GM19452 (cell line): ENCODE results near the gene NUCB2.

ENCODE experiments used
- ATAC-seq: cut with Tn5 transposase; IDR thresholded peaks from one replicate; pipeline ENCODE4 v1.9.1; 2021; ENCODE audit not compliant: unreplicated experiment

Gene NUCB2

GRCh38 chr11:17331669-17332068, 55.1 kb downstream of the NUCB2 start:
- no peak for ATAC-seq

GRCh38 chr11:17333799-17334586, 57.5 kb downstream of the NUCB2 start:
- ATAC-seq: no peak

DNA sequence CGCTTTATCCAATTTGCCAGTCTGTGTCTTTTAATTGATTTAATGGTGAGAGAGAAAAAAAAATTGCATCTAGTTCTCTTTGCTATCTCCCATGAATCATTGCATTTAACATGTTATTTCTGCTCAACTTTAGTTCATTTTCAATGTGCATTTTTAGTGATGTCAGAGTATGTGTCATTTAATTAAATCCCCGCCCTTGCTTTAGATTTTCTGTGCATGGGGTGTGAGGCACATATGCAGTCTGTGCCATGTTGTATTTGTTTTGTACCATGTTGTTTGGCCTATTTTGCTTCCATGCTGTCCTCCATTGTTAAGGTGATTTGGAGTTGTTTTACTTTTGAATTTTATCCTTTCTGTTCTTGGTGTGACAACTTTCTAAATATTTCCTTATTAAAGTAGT, 66.7 kb downstream of the NUCB2 start:
- ATAC-seq: no peak

GRCh38 chr11:17343907-17344306, 67.4 kb downstream of the NUCB2 start:
- ATAC-seq: no peak

DNA sequence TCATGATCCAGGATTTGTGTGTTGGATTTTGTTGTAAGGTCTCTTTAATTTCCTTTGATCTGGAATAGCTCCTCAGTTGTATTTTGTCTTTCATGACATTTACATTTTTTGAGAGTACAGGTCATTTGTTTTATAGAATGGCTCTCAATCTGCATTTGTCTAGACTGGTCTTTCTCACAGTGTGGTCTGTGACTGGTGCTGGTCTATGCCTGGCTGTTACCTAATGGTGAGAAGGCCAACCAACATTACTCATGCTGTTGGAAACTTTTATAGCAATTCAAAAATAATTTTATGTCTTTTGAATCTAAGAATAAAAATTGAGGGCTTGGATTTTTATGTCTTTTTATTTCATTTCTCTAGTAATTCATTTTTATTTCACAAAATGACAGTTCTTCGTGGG, 71.1 kb downstream of the NUCB2 start:
- ATAC-seq: no peak

DNA sequence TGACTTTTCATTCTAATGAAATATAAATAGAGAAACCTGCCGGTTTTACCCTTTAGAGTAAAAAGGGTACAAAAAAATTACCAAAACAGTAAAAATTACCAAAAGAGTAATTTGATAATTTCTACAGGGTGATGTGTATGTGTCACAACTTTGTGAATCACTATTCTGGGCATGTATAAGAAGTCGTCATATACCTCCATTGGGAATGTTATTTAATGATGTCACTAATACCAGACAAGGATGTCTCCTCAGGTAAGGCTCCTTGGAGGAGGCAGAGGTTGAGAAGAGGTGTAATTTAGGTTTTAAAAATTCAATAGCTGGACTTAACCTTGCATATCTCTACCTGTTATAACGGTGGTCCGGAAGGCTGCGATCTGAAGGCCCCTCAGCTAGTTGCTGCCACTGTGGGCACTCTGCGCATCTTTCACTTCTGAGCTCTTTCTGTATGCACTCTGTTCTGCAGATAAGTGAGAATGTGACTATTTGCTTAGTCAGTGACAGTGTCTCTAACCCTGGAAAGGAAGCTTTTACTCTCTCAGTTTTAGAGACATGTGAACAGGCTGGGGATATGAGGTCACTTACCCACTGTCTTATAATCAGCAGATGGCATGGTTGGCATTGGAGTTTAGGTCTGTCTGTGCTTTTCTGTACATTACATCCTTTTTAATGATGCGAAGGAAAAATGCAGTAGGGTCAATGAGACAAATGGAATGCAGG, 74.1 kb downstream of the NUCB2 start:
- no peak for ATAC-seq

- ATAC-seq: no peak
Observed at GRCh38 chr11:17351172-17351509, 74.6 kb downstream of the NUCB2 start.

- ATAC-seq: no peak
Observed at GRCh38 chr11:17351510-17352176, 75.1 kb downstream of the NUCB2 start, which contains the start of gene NCR3LG1. Gene NCR3LG1, plus strand, starts transcription at chr11:17351800. Its CDS starts 170 bp downstream, at chr11:17351970.

- ATAC-seq: peak; percentile 55
Observed at GRCh38 chr11:17352950-17353820, 76.6 kb downstream of the NUCB2 start.

DNA sequence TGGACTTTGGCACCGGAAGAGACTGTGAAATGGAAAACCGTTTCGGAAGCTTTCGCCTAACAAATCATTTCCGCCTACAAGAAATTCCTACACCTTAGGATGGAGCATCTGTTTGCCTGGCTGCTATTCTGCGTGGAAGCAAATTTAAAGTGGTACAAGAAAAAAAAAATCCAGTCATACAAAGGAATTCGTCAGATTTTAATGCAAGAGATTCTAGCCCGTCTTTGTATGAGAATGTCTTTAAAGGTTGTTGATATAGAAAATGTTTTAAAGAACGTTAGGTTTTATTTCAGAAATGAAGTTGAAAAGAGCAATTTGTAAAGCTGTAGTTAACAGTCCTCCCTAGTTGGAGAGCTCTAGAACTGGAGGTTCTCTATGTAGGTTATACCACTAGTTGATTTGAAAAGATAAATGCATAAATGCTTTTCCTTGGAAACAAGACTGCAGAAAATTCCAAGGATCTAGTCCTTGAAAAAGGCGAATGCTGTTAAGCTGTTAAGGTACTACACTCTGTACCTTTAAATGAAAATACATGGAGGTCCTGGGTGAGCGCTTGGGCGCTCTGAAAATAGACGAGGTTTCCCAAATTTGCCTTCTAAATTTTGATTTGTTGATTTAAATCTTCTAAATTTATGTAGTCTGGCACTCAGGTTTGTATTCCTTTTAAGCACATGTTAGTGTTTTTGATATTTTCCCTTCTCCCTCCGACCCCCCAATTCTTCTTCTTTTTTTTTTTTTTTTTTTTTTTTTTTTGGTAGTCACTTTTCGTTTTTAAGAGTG, 77.5 kb downstream of the NUCB2 start:
- no peak for ATAC-seq

GRCh38 chr11:17354601-17354991, 78.1 kb downstream of the NUCB2 start:
- ATAC-seq: no peak

DNA sequence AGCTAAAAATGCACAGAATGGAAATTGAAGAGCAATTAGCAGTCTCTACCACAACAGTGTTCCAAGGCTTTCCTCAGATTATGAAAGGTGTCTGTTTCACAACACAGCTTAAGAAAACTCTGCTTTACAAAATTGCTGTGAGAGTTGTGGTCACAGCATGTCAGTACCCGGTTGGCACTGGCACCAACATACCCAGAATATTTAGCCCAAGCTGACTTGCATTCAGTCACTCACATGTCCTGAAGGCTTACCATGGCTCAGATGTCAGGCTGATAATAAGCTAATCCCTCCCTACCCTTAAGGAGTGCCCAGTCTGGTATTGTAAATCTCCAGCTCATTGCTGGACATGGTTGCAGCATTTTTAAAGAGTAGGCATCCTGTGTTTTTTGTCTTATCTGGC, 90.0 kb downstream of the NUCB2 start:
- ATAC-seq: no peak

DNA sequence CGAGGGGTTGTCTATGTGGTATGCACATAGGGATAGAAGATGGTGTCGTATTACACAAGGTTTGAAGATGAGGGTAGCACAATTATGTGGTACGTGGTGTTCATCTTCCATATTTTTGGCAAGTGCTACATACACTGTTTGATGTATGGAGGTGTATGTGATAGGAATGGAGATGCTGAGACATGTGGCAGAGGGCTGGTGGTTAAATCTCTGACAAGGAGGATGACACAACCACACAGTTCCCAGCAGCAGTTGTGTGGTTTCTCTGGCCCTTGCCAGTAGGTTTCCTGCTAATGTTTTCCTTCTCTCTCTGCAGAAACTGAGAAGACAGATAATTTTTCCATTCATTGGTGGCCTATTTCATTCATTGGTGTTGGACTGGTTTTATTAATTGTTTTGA, 92.0 kb downstream of the NUCB2 start:
- no peak for ATAC-seq

- no peak for ATAC-seq
Observed at GRCh38 chr11:17369094-17369493, 92.6 kb downstream of the NUCB2 start.

DNA sequence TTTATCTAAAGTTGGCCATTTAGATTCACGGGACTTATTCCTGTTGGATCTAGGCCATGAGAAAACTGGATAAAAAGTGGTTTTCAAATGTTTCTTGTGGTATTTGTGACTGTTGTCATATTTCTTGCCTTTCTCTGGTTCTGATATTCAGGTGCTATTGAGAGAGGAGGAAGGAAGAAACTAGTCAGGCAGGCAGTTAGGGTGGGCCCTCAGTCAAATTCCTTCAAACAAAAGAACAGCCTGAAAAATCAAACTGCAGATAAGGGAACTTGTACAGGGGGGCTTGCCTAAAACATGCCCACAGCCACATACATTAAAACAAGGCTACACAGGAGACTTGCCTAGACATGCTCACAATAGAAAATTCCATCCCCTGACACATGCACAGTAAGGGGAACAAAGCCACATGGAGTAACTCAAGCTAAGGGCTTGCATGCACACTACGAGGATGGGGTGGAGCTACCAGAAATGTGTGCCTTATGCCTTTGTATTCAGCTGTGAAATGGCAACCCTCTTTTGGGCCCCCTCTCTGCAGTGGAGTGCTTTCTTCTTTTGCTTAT, 93.2 kb downstream of the NUCB2 start:
- no peak for ATAC-seq

DNA sequence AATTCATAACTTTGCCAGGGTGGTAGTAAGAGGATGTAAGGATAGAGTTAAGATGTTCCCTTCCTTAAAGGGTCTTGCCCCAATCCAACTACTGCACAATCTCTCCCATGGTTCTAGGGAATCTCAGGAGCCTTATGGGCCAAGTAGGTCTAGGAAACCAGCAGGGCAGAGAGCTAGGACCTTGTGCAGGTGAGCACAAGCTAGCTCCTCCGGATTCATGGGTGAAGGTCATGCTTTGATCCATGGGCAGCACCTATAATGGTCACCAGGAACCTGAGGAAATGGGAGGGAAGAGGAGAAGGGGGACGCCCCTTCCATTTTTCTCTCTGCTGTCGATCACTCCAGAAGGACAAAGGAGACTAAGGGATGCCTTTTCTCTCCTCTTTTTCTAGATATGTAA, 95.1 kb downstream of the NUCB2 start:
- no peak for ATAC-seq

DNA sequence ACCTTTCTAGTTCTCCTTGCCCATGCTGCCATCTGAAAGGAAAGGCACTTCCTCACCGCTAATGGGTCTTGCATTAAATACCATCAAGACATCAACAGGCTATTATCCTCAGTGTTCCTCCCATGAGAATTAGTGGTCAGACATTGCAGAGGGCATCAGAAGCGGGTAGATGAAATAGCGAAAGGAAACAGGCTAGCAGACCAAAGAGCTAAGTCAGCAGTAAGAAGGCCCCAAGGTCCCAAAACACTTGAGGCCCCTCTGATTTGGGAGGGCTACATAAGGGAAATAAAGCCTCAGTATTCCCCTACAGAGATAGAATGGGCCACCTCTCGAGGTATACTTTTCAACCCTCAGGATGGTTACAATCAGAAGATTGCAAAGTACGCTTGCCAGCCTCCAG, 99.0 kb downstream of the NUCB2 start:
- ATAC-seq: no peak

- no peak for ATAC-seq
Observed at GRCh38 chr11:17376493-17376892, 100.0 kb downstream of the NUCB2 start.

DNA sequence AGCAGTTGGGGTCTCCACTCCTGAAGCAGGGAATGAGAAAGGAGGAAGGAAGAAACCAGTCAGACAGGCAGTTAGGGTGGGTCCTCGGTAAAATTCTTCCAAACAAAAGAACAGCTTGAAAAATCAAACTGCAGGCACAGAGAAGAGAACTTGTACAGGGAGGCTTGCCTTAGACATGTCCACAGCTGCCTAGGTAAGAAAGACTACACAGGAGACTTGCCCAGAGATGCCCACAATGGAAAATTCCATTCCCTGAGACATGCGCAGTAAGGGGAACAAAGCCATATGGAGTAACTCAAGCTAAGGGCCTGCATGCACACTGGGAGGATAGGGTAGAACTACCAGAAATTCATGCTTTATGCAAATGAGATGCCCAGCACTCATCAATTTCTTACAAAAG, 102.1 kb downstream of the NUCB2 start:
- ATAC-seq: no peak
